ENCODE measurements around the gene CTRB1. TPM values are rescaled to one million over a fixed set of nuclear protein-coding genes. Genes with fewer than 3 reads are reported as not detected.

The CTRB1 gene
- total and polyA plus RNA-seq, 2 of the 8 experiments (the other 6 are each of a cell fraction or from before 2014, with no cell fraction given) = not detected

DNA sequence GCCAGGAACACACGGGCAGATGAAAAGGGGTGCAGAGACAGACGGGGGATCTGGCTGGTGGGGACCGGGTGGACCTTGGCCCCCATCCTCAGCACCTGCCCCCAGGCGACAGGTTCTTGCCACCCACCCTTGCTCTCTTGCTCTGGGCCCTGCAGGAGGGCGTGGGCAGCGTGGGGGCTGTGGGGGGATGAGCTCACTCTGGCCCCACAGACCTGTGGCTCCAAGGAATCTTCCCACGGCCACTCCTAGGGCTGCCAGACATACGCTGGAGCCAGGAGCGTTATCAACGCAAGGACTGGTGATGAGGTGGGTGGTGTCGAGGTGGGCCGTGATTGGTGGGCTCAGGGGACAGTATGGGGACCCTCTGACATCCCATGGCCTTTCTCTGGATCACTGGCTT is 6.3 kb downstream of the CTRB1 start:
- Histone ChIP-seq H3K9me3 (ENCODE audit: insufficient read depth in 2 of 2, low read depth in 1 of 2, low read length in 1 of 2) (no peaks in the 10 kb centered on the region), H4K5ac (ENCODE audit: insufficient read length, low read depth, low read length) (no peak overlapping the region), H3K79me2 (ENCODE audit: control insufficient read depth in 1 of 2, insufficient read depth in 2 of 2, low read length in 2 of 2) (no peaks in the 10 kb centered on the region), H3K36me3 (ENCODE audit: control insufficient read depth in 2 of 4, insufficient read depth in 4 of 4, low read length in 3 of 4) (peaks cover 4 to 13% (median 8%) of the 10 kb centered on the region in 4 experiments; a peak in 5 of 8 replicates), H3K4me1 (replicated peaks in 1 of 4; ENCODE audit: control insufficient read depth in 3 of 4, insufficient read depth in 4 of 4, low read length in 3 of 4) (peaks cover 0 to 4% (median 0%) of the 10 kb centered on the region in 4 experiments; a peak in 1 of 7 replicates), H3K4me3 (ENCODE audit: extremely low read depth in 1 of 4, insufficient read depth in 2 of 4, low read depth in 3 of 4, low read length in 4 of 4) (no peak overlapping the region), H3K4ac (replicated peaks; ENCODE audit: insufficient read length, low read depth, low read length) (no peak overlapping the region), H2BK120ac (replicated peaks; ENCODE audit: low read depth, low read length) (no peak overlapping the region), H3K9ac (replicated peaks in 1 of 4; ENCODE audit: extremely low read depth in 1 of 4, low read depth in 3 of 4, low read length in 3 of 4) (no peak overlapping the region; a peak in 1 of 7 replicates), H3K18ac (ENCODE audit: extremely low read depth, low read length) (no peak overlapping the region; the same call in 1 of the 2 replicates), H3K14ac (ENCODE audit: insufficient read length) (no peak overlapping the region), H4K20me1 (replicated peaks in 1 of 2; ENCODE audit: control insufficient read depth in 1 of 2, insufficient read depth in 2 of 2, low read length in 2 of 2) (peaks cover 3 to 9% of the 10 kb centered on the region in 2 experiments), H2AFZ (ENCODE audit: low read length) (no peak overlapping the region), H3K23ac (ENCODE audit: insufficient read length) (no peak overlapping the region), H3K27me3 (replicated peaks in 1 of 4; ENCODE audit: control insufficient read depth in 3 of 4, extremely low read depth in 1 of 4, insufficient read depth in 3 of 4, low read length in 3 of 4) (no peaks in the 10 kb centered on the region), H2BK12ac (ENCODE audit: low read depth, low read length) (no peak overlapping the region), H3K56ac (replicated peaks; ENCODE audit: insufficient read length, low read depth, low read length) (no peak overlapping the region), H2BK15ac (ENCODE audit: low read length) (no peak overlapping the region), H3K27ac (ENCODE audit: low read depth, low read length) (no peak overlapping the region), H3K23me2 (ENCODE audit: low read depth, low read length) (no peaks in the 10 kb centered on the region), H3K79me1 (ENCODE audit: low read depth, low read length) (no peaks in the 10 kb centered on the region), H2BK20ac (ENCODE audit: low read length) (no peak overlapping the region), H4K91ac (replicated peaks; ENCODE audit: insufficient read length, low read length) (no peak overlapping the region), H4K8ac (ENCODE audit: extremely low read depth, insufficient read depth, low read length) (no peak overlapping the region), H3K4me2 (ENCODE audit: insufficient read depth in 1 of 2, low read depth in 2 of 2, low read length in 2 of 2) (no peak overlapping the region), H2AK5ac (ENCODE audit: low read depth, low read length) (no peak overlapping the region), H2BK5ac (ENCODE audit: low read depth, low read length) (peak overlapping the region; percentile 52; the same call in 1 of the 2 replicates)
- TF ChIP-seq CHD1 (IDR thresholded peaks at IDR 0.05; ENCODE audit: low read depth, low read length) (no peak), POLR2AphosphoS5 (IDR thresholded peaks at IDR 0.05; ENCODE audit: low read depth, low read length) (0 out of 2 replicates have a peak, but pooled peaks have one; percentile 23)
- CTCF ChIA-PET (ENCODE audit: partially characterized antibody) = interaction anchor here (0.6 to 2.0 kb wide), 4 partner anchors 8 to 513 kb away, joined by 3 to 17 read pairs (median 4); no protein-coding TSS in a partner anchor
- POLR2A ChIA-PET (ENCODE audit: partially characterized antibody) = interaction anchor here (0.7 to 22.7 kb wide), 6 partner anchors 9 to 304 kb away, joined by 3 to 375 read pairs (median 7); partner anchors contain the start of genes BCAR1 and CTRB2
- DNase-seq (ENCODE audit: low read depth in 1 of 2, low spot score in 2 of 2) (no peak), FAIRE-seq (no peak)
- WGBS, 2 experiments (ENCODE audit: extremely low coverage in 1 of 2, insufficient coverage in 1 of 2, insufficient read length in 1 of 2, insufficient replicate concordance in 2 of 2, low coverage in 1 of 2, low lambda C conversion rate in 2 of 2, missing lambda C conversion rate in 1 of 2) = 93% methylated on average over 9 of the region's 12 CpGs; no CpG with 5 or more reads in 1 of the 2 experiments
